HG03103 (cell line): ENCODE measurements around the gene RRBP1.

ENCODE experiments used
- ATAC-seq: cut with Tn5 transposase; IDR thresholded peaks from one replicate; pipeline ENCODE4 v1.9.1; 2021; ENCODE audit warnings: low read depth; ENCODE audit not compliant: unreplicated experiment

Gene RRBP1

GRCh38 chr20:17648791-17649730, 33.0 kb downstream of the RRBP1 start:
- no peak for ATAC-seq

GRCh38 chr20:17648315-17648646, 33.8 kb downstream of the RRBP1 start:
- ATAC-seq, result no peak

DNA sequence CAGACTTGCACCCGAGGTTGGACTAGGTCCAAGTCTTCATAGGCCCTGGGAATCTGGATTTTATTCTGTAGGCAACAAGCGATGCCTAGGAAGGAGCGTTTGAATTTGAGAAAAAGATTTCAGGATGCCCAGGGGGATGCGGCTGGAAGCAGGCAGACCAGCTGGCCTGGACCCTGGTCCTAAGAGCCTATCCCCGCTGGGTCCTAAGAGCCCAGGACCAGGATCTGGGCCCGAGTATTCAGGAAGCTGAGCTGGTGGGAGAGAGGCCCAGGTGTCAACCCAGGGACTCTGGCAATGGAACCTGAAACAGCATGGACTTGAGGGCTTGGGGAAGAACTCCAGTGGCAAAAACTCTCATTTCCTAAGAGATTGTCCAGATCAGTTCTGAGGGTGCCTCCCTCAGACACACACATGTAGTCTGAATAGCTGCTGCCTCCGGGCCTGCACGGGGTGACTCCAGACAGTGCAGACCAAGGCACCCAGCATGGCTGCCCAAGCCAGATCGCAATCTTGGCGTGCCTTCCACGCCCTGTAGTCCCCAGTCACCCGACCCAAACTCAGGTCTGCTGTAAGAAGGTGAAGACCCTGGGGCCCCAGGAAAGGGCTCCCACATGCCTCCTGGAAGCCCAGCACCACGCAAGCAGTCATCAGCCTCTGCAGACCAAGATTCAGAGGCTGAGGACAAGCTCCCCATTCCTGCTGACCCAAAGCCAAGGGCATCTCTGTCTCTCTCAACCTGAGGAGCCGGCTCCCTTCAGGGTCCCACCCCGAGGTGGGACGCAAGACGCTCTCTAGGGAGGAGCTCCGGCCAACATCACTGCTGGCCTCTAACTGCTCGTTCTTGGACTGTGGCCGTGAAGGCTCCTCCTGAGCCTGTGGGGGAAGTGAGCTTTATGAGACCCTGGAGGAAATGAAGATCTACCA, 34.4 kb downstream of the RRBP1 start:
- no peak for ATAC-seq

- no peak for ATAC-seq
Observed at GRCh38 chr20:17646961-17647301, 35.1 kb downstream of the RRBP1 start.

- no peak for ATAC-seq
Observed at GRCh38 chr20:17646209-17646960, 35.7 kb downstream of the RRBP1 start.

- ATAC-seq, result no peak
Observed at GRCh38 chr20:17645546-17646208, 36.4 kb downstream of the RRBP1 start.

DNA sequence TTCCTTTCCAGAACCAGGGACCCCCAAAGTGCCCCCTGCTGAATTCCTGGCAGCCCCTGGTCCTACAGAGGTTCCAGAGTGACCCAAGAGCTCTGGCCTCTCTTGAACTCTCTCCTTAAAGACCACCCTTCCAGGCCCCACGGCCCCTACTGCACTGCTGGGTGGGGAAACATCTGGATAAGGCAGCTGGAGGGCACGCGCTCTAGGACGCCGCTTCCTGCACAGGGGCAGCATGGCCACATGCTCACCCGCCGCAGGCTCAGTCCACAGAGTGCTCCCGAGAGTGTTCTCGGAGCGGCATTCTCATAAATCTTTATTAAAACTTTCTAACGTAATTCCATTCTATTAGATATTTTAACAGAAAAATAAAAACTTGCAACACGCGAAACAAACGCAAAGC, 37.0 kb downstream of the RRBP1 start:
- ATAC-seq, result no peak

DNA sequence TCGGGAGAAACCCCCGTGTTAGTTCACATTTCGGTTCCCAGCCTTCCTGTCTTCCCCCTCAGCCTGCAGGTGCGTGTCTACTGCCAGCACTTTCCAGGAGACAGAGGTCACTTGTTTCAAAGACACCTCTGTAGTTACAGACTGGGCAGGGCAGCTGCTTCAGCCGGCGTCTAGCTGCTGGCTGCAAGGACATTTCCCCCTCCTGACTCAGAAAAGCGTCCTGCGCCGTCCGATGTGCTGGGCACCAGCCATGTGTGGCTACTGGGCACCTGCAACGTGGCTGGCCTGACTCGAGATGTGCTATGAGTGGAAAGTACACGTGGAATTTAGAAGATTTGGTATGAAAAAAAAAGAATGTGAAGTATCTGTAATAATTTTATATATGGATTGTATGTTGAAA, 37.6 kb downstream of the RRBP1 start:
- no peak for ATAC-seq

DNA sequence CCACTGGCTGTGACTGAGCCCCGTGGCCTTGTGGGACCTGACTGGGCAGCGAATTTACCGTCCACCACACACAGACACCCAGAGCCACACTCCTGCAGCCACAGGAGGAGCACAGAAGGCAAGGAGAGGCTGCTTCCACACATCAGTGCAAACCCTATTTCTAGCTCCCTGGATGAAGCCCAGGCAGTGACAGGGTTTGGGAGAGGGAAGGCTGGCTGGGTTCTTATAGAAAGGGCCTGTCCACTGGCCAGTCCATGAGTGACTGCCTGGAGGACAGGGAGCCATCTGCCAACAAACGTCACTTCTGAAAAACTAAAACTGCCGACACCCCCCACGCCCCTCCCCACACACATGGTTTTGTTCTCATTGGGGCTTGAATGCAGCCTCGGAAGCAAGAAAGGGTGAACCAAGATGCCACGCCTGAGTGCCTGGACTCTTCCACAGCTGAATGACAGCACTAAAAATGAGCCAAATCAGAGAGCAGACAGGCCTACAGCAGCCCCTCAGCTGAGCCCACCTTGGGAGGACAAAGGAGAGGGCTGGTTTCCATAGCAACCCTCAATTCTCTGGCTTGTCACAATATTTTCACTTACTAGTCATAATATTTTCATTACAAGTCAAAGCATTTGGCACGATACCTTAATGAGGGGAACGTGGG, 38.4 kb downstream of the RRBP1 start:
- no peak for ATAC-seq

GRCh38 chr20:17642404-17643269, 39.4 kb downstream of the RRBP1 start:
- no peak for ATAC-seq

DNA sequence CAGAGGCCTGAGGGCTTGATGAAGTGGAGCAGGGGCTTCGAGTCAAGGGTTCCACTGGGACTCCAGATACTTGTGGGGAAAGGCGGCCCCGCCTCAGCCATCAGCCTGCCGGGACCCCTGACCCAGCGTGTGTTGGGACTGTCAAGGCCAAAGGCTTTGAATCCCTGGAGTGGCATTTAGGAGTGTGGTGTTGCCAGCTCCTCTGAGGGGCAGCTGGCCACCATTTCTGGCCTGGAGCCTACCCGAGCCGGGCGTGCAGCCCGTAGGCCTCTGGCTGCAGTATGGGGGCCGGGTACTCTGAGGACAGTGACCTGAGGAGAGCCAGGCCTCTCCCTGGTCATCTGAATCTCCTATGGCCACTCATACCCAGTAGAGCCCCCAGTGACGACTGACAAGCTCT, 40.0 kb downstream of the RRBP1 start:
- no peak for ATAC-seq

- no peak for ATAC-seq
Observed at GRCh38 chr20:17641520-17641964, 40.5 kb downstream of the RRBP1 start.

DNA sequence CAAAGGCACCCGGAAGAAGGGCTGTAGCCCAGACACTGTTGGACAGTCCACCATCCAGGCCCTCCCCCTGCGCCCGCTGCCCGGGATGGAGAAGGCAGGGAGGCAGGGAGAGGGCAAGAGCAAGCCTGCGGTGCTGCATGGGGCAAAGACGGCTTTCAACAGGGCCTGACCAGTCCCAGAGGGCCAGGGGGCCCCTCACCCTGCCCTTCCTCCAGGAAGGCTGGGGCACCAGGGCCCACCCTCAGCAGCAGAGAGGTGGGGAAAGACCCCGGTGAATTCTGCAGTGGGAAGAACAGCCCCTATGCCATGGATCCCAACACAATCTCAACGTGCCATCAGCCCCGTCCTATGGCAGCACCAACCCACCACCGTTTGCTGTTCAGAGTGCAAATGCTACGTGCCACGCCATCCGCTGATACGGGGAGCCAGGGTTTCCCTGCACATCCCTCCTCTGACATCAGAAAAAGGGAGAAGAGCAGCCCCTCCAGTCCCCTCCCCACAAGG, 41.1 kb downstream of the RRBP1 start:
- no peak for ATAC-seq

GRCh38 chr20:17640146-17640874, 41.7 kb downstream of the RRBP1 start:
- no peak for ATAC-seq

DNA sequence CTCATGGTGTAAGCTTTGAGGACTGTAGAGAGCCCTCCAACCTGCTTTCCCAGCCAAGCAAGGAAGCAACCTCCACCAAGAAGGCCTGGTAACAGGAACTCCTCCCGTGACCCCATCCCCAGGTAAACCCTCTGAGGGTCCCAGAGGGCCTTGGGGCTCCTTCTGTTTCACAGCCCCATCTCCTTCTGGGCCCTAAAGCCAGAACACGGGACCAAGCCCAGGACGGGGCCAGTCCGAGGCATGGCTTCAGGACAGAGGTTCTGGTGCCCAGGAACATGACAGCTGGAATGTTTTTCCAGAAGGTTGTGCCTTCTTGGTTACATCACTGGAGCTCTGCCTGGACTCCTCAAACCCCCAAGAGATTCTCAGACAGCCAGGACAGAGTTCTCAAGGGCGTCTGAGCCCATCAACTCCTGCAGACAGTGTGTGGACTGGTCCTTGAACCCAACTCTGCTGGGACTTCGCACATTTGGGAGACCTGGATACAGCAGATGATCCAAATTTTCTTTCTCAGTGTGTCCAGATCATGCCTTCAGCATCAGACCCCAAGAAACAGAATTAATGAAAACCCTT, 43.1 kb downstream of the RRBP1 start:
- no peak for ATAC-seq

DNA sequence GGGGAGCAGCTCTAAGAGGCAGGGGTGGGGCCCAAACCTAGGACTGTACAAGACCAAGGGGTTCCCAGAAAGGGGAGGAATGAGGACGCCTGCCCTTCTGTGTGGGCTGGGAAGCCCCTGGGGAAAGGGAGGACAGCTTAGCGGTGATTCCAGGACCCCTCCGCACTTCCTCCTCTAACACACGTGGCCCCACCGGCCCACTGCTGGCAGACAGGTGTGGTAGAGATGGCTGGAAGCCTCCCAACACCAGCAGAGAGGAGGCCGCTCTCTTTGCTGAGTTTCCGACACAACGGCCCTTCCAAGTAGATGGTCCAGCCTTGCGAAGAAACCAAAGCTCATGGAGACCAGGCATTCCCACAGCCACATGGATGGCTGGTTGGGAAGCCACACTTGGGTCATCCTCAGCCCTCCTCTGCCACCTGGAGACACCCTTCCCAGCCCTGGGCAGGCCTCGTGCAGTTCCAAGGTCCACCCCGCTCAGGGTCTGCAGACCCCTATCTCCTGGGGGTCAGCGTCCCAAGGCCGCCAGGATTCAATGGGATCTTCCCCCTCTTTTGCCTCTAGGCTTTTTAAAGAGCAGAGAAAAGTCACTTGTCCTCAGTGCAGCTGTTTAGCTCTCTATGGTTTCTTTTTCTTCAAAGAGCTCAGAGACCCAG, 43.9 kb downstream of the RRBP1 start:
- no peak for ATAC-seq

DNA sequence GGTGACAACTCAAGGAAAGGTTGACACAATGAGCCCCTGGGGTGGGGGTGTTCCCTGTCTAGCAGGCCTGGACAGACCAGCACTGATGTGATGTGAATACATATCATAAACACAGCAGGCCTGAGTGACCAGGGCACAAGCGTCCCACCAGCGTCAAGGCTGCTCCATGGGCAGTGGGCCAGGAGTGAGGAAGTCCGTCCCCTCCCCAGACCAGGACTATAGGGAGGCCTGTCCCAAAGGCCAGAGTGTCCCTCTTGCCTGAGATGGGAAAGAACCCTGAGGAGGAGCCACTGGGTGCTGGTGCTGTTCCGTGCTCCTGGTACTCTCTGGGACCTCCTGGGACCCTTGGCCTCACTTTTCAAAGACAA, 44.6 kb downstream of the RRBP1 start:
- no peak for ATAC-seq
